IMR-90 (cell line): ENCODE results near the gene EGFL7. TPM values are rescaled to one million over a fixed set of nuclear protein-coding genes. Genes with fewer than 3 reads are reported as not detected.

Experiments
- ATAC-seq: fragments of 200-7000 bp; cut with Tn5 transposase; 2 replicates; pipeline ENCODE4 v1.9.1; 2020; ENCODE audit warnings: low read depth, mild to moderate bottlenecking, moderate library complexity
- BruUV-seq: library from RNA; stranded (reverse); fragments of 400-500 nt; replicated peaks from 2 replicates; lab custom pipeline; 2021; lab: Mats Ljungman, UMichigan
- CTCF ChIA-PET: fragments of 300-600 bp; formaldehyde crosslinking; extraction: SDS; loops from one replicate; lab custom pipeline; 2021; ENCODE audit warnings: antibody characterized with exemption; lab: Yijun Ruan, JAX
- POLR2A ChIA-PET: fragments of 300-600 bp; sonication (Branson Sonifier 250); formaldehyde crosslinking; loops from one replicate; lab custom pipeline; 2022; ENCODE audit warnings: antibody characterized with exemption; ENCODE audit not compliant: unreplicated experiment; lab: Charles Lee
- DNase-seq: peaks from one replicate; pipeline ENCODE4 v3.0.0; 2013
- H2AFZ ChIP-seq: replicated peaks from 2 replicates; pipeline ENCODE3; 2013; ENCODE audit warnings: low read length, mild to moderate bottlenecking; ENCODE audit not compliant: poor library complexity
- H2AK5ac ChIP-seq: 2 replicates; pipeline ENCODE4 v1.6.1; 2013; ENCODE audit warnings: low read depth, low read length, inconsistent platforms
- H2AK9ac ChIP-seq: replicated peaks from 2 replicates; pipeline ENCODE3; 2013; ENCODE audit warnings: mild to moderate bottlenecking, low read depth, low read length, moderate library complexity; ENCODE audit not compliant: poor library complexity
- H2BK120ac ChIP-seq: 2 replicates; pipeline ENCODE4 v1.6.1; 2013; ENCODE audit warnings: low read depth, low read length, inconsistent platforms
- H2BK15ac ChIP-seq: 3 replicates; pipeline ENCODE4 v1.6.1; 2013; ENCODE audit warnings: low read depth, low read length, inconsistent platforms
- H2BK20ac ChIP-seq: 2 replicates; pipeline ENCODE4 v1.6.1; 2013; ENCODE audit warnings: low read depth, mild to moderate bottlenecking, inconsistent platforms, low read length, moderate library complexity
- H2BK5ac ChIP-seq: 2 replicates; pipeline ENCODE4 v1.6.1; 2013; ENCODE audit warnings: mild to moderate bottlenecking, low read depth, low read length, inconsistent platforms; ENCODE audit not compliant: poor library complexity, severe bottlenecking
- H3K14ac ChIP-seq: replicated peaks from 2 replicates; pipeline ENCODE4 v1.6.1; 2013; ENCODE audit warnings: low read depth, low read length, inconsistent platforms
- H3K18ac ChIP-seq: 2 replicates; pipeline ENCODE4 v1.6.1; 2013; ENCODE audit warnings: low read depth, low read length, control low read depth
- H3K23ac ChIP-seq: 2 replicates; pipeline ENCODE4 v1.6.1; 2013; ENCODE audit warnings: low read depth, low read length, inconsistent platforms
- H3K27ac ChIP-seq: 2 replicates; pipeline ENCODE4 v1.5.1; 2013; ENCODE audit warnings: mild to moderate bottlenecking, control low read depth, low read length; ENCODE audit not compliant: insufficient read depth
- H3K27me3 ChIP-seq: 2 replicates; pipeline ENCODE4 v1.6.1; 2013; ENCODE audit warnings: low read length; ENCODE audit not compliant: control insufficient read depth, insufficient read depth
- H3K36me3 ChIP-seq: 2 replicates; pipeline ENCODE4 v1.6.1; 2013; ENCODE audit warnings: low read length, mixed read lengths; ENCODE audit not compliant: control insufficient read depth, insufficient read depth
- H3K4ac ChIP-seq: 2 replicates; pipeline ENCODE4 v1.6.1; 2013; ENCODE audit warnings: low read depth, low read length, inconsistent platforms
- H3K4me1 ChIP-seq: 2 replicates; pipeline ENCODE4 v1.6.1; 2013; ENCODE audit warnings: low read length, mixed read lengths; ENCODE audit not compliant: control insufficient read depth, insufficient read depth
- H3K4me2 ChIP-seq: 2 replicates; pipeline ENCODE4 v1.6.1; 2013; ENCODE audit warnings: low read depth, mild to moderate bottlenecking, control low read depth, low read length, moderate library complexity
- H3K4me3 ChIP-seq: 2 replicates; pipeline ENCODE4 v1.5.1; 2013; ENCODE audit warnings: low read depth, mild to moderate bottlenecking, control low read depth, low read length, moderate library complexity; ENCODE audit not compliant: insufficient read depth
- H3K56ac ChIP-seq: 2 replicates; pipeline ENCODE4 v1.6.1; 2013; ENCODE audit warnings: low read length, inconsistent platforms; ENCODE audit not compliant: insufficient read depth; ENCODE audit errors: extremely low read depth
- H3K79me1 ChIP-seq, 2 experiments: 2 replicates each; pipeline ENCODE4 v1.6.1; 2013; ENCODE audit warnings: low read length in 2 of 2, inconsistent platforms in 1 of 2, low read depth in 1 of 2
- H3K9ac ChIP-seq: 2 replicates; pipeline ENCODE4 v1.6.1; 2013; ENCODE audit warnings: low read depth, low read length, control low read depth
- H3K9me1 ChIP-seq: 2 replicates; pipeline ENCODE4 v1.6.1; 2013; ENCODE audit warnings: low read length, inconsistent platforms; ENCODE audit not compliant: insufficient read depth
- H3K9me3 ChIP-seq: 2 replicates; pipeline ENCODE4 v1.6.1; 2013; ENCODE audit warnings: low read length; ENCODE audit not compliant: control insufficient read depth, insufficient read depth
- H4K20me1 ChIP-seq: 2 replicates; pipeline ENCODE4 v1.6.1; 2013; ENCODE audit warnings: low read length, inconsistent platforms; ENCODE audit not compliant: insufficient read depth
- H4K5ac ChIP-seq: 2 replicates; pipeline ENCODE4 v1.6.1; 2013; ENCODE audit warnings: mild to moderate bottlenecking, low read depth, low read length, control low read depth
- H4K8ac ChIP-seq, 2 experiments: 2 replicates each; pipeline ENCODE4 v1.6.1; 2013; ENCODE audit warnings: low read depth in 2 of 2, low read length in 2 of 2, control low read depth in 1 of 2, inconsistent platforms in 1 of 2
- H4K91ac ChIP-seq: 2 replicates; pipeline ENCODE4 v1.6.1; 2013; ENCODE audit warnings: low read depth, low read length, inconsistent platforms; ENCODE audit not compliant: insufficient read depth
- BHLHE40 ChIP-seq: fragments of 150-350 bp; IDR thresholded peaks from 2 replicates; pipeline ENCODE4 v1.6.1; 2016; ENCODE audit warnings: mild to moderate bottlenecking, low read depth, low read length
- CEBPB ChIP-seq: IDR thresholded peaks from 2 replicates; pipeline ENCODE4 v1.6.1; 2012; ENCODE audit warnings: low read depth, low read length, improper control_type of control experiment
- CHD1 ChIP-seq: IDR thresholded peaks from 2 replicates; pipeline ENCODE4 v1.6.1; 2012; ENCODE audit warnings: low read depth, low read length, improper control_type of control experiment
- FOS ChIP-seq: fragments of 150-350 bp; IDR thresholded peaks from 2 replicates; pipeline ENCODE4 v1.6.1; 2016; ENCODE audit warnings: low read depth, low read length
- MAFK ChIP-seq: IDR thresholded peaks from 2 replicates; pipeline ENCODE4 v1.6.1; 2012; ENCODE audit warnings: low read depth, low read length, improper control_type of control experiment
- MAZ ChIP-seq: IDR thresholded peaks from 2 replicates; pipeline ENCODE4 v1.6.1; 2012; ENCODE audit warnings: low read depth, mild to moderate bottlenecking, low read length, improper control_type of control experiment, moderate library complexity, borderline replicate concordance
- MXI1 ChIP-seq: IDR thresholded peaks from 2 replicates; pipeline ENCODE4 v1.6.1; 2012; ENCODE audit warnings: low read depth, mild to moderate bottlenecking, low read length, moderate library complexity, borderline replicate concordance
- NFE2L2 ChIP-seq: fragments of 150-350 bp; IDR thresholded peaks from 2 replicates; pipeline ENCODE4 v1.6.1; 2016; ENCODE audit warnings: low read depth, mild to moderate bottlenecking, low read length
- POLR2A ChIP-seq: IDR thresholded peaks from 2 replicates; pipeline ENCODE4 v1.6.1; 2012; ENCODE audit warnings: mild to moderate bottlenecking, low read depth, low read length
- RAD21 ChIP-seq: IDR thresholded peaks from 2 replicates; pipeline ENCODE4 v1.6.1; 2012; ENCODE audit warnings: low read length, improper control_type of control experiment
- RCOR1 ChIP-seq: IDR thresholded peaks from 2 replicates; pipeline ENCODE4 v1.6.1; 2012; ENCODE audit warnings: mild to moderate bottlenecking, low read length, improper control_type of control experiment; ENCODE audit not compliant: insufficient replicate concordance
- RFX5 ChIP-seq: IDR thresholded peaks from 2 replicates; pipeline ENCODE4 v1.8.0; 2012; ENCODE audit warnings: low read depth, mild to moderate bottlenecking, low read length, moderate library complexity
- SMC3 ChIP-seq: fragments of 150-350 bp; IDR thresholded peaks from 2 replicates; pipeline ENCODE4 v1.6.1; 2016; ENCODE audit warnings: low read depth, mild to moderate bottlenecking, antibody characterized with exemption, low read length, moderate library complexity
- WGBS, 2 experiments: methylation state at CpG; one replicate each; pipeline versions ENCODE4 v1.1.5 to v1.1.7; 2013; ENCODE audit warnings: missing lambda C conversion rate in 2 of 2; ENCODE audit not compliant: insufficient read length in 1 of 2; ENCODE audit errors: extremely low coverage in 2 of 2; 5-methylcytosine and 5-hydroxymethylcytosine counted together
- dilution Hi-C: fragments of 300-500 bp; cut with HindIII; formaldehyde crosslinking; loops from one replicate; pipeline ENCODE4 v1.14.3; 2018; ENCODE audit warnings: low sequenced_read_pairs; ENCODE audit not compliant: unreplicated experiment
- in situ Hi-C: fragments of 300-500 bp; cut with MboI; formaldehyde crosslinking; loops from 3 replicates; pipeline ENCODE4 v1.14.3; 2019; ENCODE audit warnings: low sequenced_read_pairs, inconsistent platforms, mixed read lengths
- intact Hi-C: fragments of 100-400 bp; cut with micrococcal nuclease; formaldehyde crosslinking; loops from 2 replicates; pipeline ENCODE4 v1.10.0; 2022
- polyA plus RNA-seq, 3 experiments: library from polyadenylated mRNA; depleted of rRNA; stranded (reverse); fragments of >200 nt; gene quantifications; 2 replicates each; pipeline ENCODE4 v1.2.3, GENCODE V29; 2012; ENCODE audit warnings: low replicate concordance in 1 of 3
- total RNA-seq: library from RNA; depleted of rRNA; stranded (reverse); fragments of >200 nt; gene quantifications from 2 replicates; pipeline ENCODE4 v1.2.3, GENCODE V29; 2012
- TF ChIP-seq, protein P1 (sequence below): conservative IDR thresholded peaks from 2 replicates; pipeline ENCODE4 v1.5.1; 2012; ENCODE audit warnings: mild to moderate bottlenecking, low read depth, low read length, improper control_type of control experiment
- TF ChIP-seq, protein P2 (sequence below): fragments of 150-350 bp; IDR thresholded peaks from 2 replicates; pipeline ENCODE4 v1.6.1; 2017; ENCODE audit warnings: mild to moderate bottlenecking, antibody characterized with exemption, low read length, low read depth
- TF ChIP-seq, protein P3 (sequence below): fragments of 150-350 bp; IDR thresholded peaks from 2 replicates; pipeline ENCODE4 v1.6.1; 2016; ENCODE audit warnings: low read depth, mild to moderate bottlenecking, low read length, moderate library complexity, borderline replicate concordance

The EGFL7 gene
- total and polyA plus RNA-seq, 2 of the 4 experiments (the other 2 are of a cell fraction) = 2.2 to 10.4 TPM

DNA sequence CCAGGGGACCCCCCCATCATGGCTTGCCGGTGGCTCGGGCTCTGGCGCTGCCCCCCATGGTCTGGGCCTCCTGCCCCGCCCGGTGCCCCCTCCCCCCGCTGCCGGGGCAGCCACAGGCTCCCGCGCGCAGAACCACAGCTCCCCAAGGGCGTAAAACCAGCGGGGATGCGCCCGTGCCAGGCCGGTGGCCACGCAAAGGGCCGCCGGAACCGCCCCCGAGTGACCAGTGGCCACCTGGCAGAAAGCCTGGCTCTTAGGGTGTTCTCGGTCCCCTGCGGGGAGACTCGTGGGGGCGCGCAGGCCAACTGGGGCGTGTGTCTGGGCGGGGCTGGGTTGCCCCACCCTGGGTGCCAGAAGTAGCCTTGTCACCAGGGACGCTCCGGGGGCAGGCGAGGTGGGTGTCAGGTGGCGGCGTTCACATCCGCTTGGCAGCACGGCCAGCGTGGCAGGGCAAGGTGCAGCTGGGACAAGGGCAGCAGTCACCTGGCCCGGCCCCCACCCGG, 25.1 kb downstream of the EGFL7 start:
- Histone ChIP-seq H3K14ac (no peak overlapping the region), H2AK5ac (no peak overlapping the region), H3K56ac (no peak overlapping the region), H3K18ac (no peak overlapping the region), H3K4ac (no peak overlapping the region; the same call in 1 of the 2 replicates), H4K8ac (no peak overlapping the region; a peak in 1 of 4 replicates), H3K27me3 (no peaks in the 10 kb centered on the region; the same call in 1 of the 2 replicates), H2BK20ac (no peak overlapping the region), H3K79me1 (peaks cover 18 to 26% of the 10 kb centered on the region in 2 experiments), H2BK5ac (no peak overlapping the region), H2BK120ac (no peak overlapping the region), H4K5ac (no peak overlapping the region), H3K4me3 (no peak overlapping the region), H2AK9ac (no peak overlapping the region), H3K9ac (no peak overlapping the region), H3K23ac (no peak overlapping the region), H3K4me2 (no peak overlapping the region; the same call in 1 of the 2 replicates), H3K27ac (no peak overlapping the region), H3K36me3 (no peaks in the 10 kb centered on the region), H4K91ac (no peak overlapping the region), H2BK15ac (no peak overlapping the region), H3K9me3 (no peaks in the 10 kb centered on the region), H2AFZ (peak overlapping the region; percentile 69), H3K9me1 (no peaks in the 10 kb centered on the region), H4K20me1 (peaks cover 8% of the 10 kb centered on the region; the same call in 1 of the 2 replicates), H3K4me1 (peaks cover 4% of the 10 kb centered on the region)
- in situ Hi-C loops (no loop called here), dilution Hi-C loops (no loop called here), intact Hi-C loops (no loop called here)
- 30% methylated on average over 19 of the region's 37 CpGs; no CpG with 5 or more reads in 1 of the 2 experiments for WGBS, 2 experiments
- POLR2A ChIA-PET = no interaction called here
- DNase-seq = no peak
- TF ChIP-seq, protein P1, sequence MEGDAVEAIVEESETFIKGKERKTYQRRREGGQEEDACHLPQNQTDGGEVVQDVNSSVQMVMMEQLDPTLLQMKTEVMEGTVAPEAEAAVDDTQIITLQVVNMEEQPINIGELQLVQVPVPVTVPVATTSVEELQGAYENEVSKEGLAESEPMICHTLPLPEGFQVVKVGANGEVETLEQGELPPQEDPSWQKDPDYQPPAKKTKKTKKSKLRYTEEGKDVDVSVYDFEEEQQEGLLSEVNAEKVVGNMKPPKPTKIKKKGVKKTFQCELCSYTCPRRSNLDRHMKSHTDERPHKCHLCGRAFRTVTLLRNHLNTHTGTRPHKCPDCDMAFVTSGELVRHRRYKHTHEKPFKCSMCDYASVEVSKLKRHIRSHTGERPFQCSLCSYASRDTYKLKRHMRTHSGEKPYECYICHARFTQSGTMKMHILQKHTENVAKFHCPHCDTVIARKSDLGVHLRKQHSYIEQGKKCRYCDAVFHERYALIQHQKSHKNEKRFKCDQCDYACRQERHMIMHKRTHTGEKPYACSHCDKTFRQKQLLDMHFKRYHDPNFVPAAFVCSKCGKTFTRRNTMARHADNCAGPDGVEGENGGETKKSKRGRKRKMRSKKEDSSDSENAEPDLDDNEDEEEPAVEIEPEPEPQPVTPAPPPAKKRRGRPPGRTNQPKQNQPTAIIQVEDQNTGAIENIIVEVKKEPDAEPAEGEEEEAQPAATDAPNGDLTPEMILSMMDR = no peak
- TF ChIP-seq SMC3 (no peak), NFE2L2 (no peak), MAFK (no peak), RAD21 (no peak), CEBPB (no peak), MXI1 (no peak), POLR2A (no peak), MAZ (no peak), RFX5 (no peak), BHLHE40 (no peak), FOS (no peak), CHD1 (no peak), RCOR1 (no peak)
- TF ChIP-seq, protein P2, sequence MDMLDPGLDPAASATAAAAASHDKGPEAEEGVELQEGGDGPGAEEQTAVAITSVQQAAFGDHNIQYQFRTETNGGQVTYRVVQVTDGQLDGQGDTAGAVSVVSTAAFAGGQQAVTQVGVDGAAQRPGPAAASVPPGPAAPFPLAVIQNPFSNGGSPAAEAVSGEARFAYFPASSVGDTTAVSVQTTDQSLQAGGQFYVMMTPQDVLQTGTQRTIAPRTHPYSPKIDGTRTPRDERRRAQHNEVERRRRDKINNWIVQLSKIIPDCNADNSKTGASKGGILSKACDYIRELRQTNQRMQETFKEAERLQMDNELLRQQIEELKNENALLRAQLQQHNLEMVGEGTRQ = no peak
- TF ChIP-seq, protein P3, sequence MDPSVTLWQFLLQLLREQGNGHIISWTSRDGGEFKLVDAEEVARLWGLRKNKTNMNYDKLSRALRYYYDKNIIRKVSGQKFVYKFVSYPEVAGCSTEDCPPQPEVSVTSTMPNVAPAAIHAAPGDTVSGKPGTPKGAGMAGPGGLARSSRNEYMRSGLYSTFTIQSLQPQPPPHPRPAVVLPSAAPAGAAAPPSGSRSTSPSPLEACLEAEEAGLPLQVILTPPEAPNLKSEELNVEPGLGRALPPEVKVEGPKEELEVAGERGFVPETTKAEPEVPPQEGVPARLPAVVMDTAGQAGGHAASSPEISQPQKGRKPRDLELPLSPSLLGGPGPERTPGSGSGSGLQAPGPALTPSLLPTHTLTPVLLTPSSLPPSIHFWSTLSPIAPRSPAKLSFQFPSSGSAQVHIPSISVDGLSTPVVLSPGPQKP = no peak
- BruUV-seq = no TSS peak
- ATAC-seq = no peak
- CTCF ChIA-PET = no interaction called here
